Hematopoietic multipotent progenitor cell treated with erythropoietin and hydrocortisone succinate and interleukin-3 and kit ligand, for 4 days (in vitro differentiated cells): Measurements from ENCODE around the gene GAB1.
A peak's percentile ranks its signal among the peaks of the same experiment; 100 is the strongest.

Experiments used
- DNase-seq: peaks from one replicate; pipeline ENCODE4 v3.0.0-alpha.2; 2015

The GAB1 gene

GRCh38 chr4:143339497-143339896 lies 2.8 kb downstream of the GAB1 start:
- DNase-seq, result no peak

- DNase-seq, result no peak
These were observed 4.6 kb downstream of the GAB1 start for GRCh38 chr4:143341186-143341755.

- DNase-seq, result no peak
These were observed 6.7 kb downstream of the GAB1 start for GRCh38 chr4:143343276-143343831.

GRCh38 chr4:143344041-143344440 lies 7.4 kb downstream of the GAB1 start:
- DNase-seq, result no peak

GRCh38 chr4:143344774-143345173 lies 8.1 kb downstream of the GAB1 start:
- peak; percentile 88 for DNase-seq

- peak; percentile 33 for DNase-seq
These were observed 8.7 kb downstream of the GAB1 start for GRCh38 chr4:143345356-143345755.

- no peak for DNase-seq
These were observed 9.5 kb downstream of the GAB1 start for GRCh38 chr4:143346206-143346605.

- no peak for DNase-seq
These were observed 10.9 kb downstream of the GAB1 start for GRCh38 chr4:143347484-143348111.

- DNase-seq, result peak; percentile 88
These were observed 11.8 kb downstream of the GAB1 start for GRCh38 chr4:143348233-143349077.

GRCh38 chr4:143349858-143350527 lies 13.3 kb downstream of the GAB1 start:
- peak; percentile 50 for DNase-seq

GRCh38 chr4:143351149-143351691 lies 14.5 kb downstream of the GAB1 start:
- no peak for DNase-seq

- DNase-seq, result no peak
These were observed 15.2 kb downstream of the GAB1 start for GRCh38 chr4:143351774-143352451.

- DNase-seq, result peak; percentile 46
These were observed 16.0 kb downstream of the GAB1 start for GRCh38 chr4:143352720-143353119.

- no peak for DNase-seq
These were observed 17.1 kb downstream of the GAB1 start for GRCh38 chr4:143353797-143354196.

GRCh38 chr4:143354990-143355389 lies 18.3 kb downstream of the GAB1 start:
- DNase-seq, result peak; percentile 65

GRCh38 chr4:143355540-143356217 lies 19.0 kb downstream of the GAB1 start:
- DNase-seq, result no peak

GRCh38 chr4:143356493-143356892 lies 19.8 kb downstream of the GAB1 start:
- DNase-seq, result no peak

GRCh38 chr4:143357161-143357845 lies 20.6 kb downstream of the GAB1 start:
- no peak for DNase-seq

- DNase-seq, result no peak
These were observed 21.7 kb downstream of the GAB1 start for GRCh38 chr4:143358419-143358818.

GRCh38 chr4:143358923-143359643 lies 22.4 kb downstream of the GAB1 start:
- peak; percentile 85 for DNase-seq
